HCT116 (cell line): ENCODE measurements around the gene CHST12. TPM values are rescaled to one million over a fixed set of nuclear protein-coding genes. Genes with fewer than 3 reads are reported as not detected.

Source experiments
- ATAC-seq: fragments of 200-7000 bp; cut with Tn5 transposase; 2 replicates; pipeline ENCODE4 v1.9.1; 2020; ENCODE audit warnings: mild to moderate bottlenecking, moderate library complexity
- BruUV-seq: library from RNA; stranded (reverse); fragments of 400-500 nt; replicated peaks from 2 replicates; lab custom pipeline; 2021; lab: Mats Ljungman, UMichigan
- CTCF ChIA-PET: fragments of 300-600 bp; sonication (Branson Sonifier 250); formaldehyde crosslinking; loops from one replicate; lab custom pipeline; 2021; ENCODE audit warnings: antibody characterized with exemption; lab: Charles Lee
- POLR2A ChIA-PET: fragments of 300-600, 350-600 bp; sonication (Branson Sonifier 250); formaldehyde crosslinking; loops from one replicate; lab custom pipeline; 2021; ENCODE audit warnings: antibody characterized with exemption; lab: Charles Lee
- RAD21 ChIA-PET, 2 experiments: fragments of 300-600 bp; sonication (Branson Sonifier 250); formaldehyde crosslinking; loops; one replicate each; lab custom pipeline; 2023; ENCODE audit warnings: low total read pairs in 2 of 2; ENCODE audit not compliant: uncharacterized antibody in 2 of 2, unreplicated experiment in 2 of 2, low non-redundant PET in 1 of 2; lab: Charles Lee
- DNase-seq: peaks from one replicate; pipeline ENCODE4 v3.0.0-alpha.2; 2010; ENCODE audit warnings: low read depth, low spot score
- H2AFZ ChIP-seq: fragments of 200-600 bp; shearing (Covaris generic), sonication (generic); 2 replicates; pipeline ENCODE4 v1.6.1; 2017; ENCODE audit warnings: low read depth, mixed run types, mixed read lengths, antibody characterized with exemption, low read length; ENCODE audit not compliant: poor library complexity, severe bottlenecking
- H3K27ac ChIP-seq: 2 replicates; pipeline ENCODE4 v1.5.1; 2012; ENCODE audit warnings: low read depth, low read length
- H3K27me3 ChIP-seq: fragments of 200-600 bp; sonication (generic); 2 replicates; pipeline ENCODE4 v1.6.1; 2016; ENCODE audit warnings: mixed run types, low read length, mixed read lengths; ENCODE audit not compliant: insufficient read depth
- H3K36me3 ChIP-seq, 2 experiments: fragments of 200-500 bp in 1 of 2; fragments of 200-600 bp in 1 of 2; sonication (Bioruptor generic) in 1 of 2; sonication (generic) in 1 of 2; 2 replicates each; pipeline versions ENCODE4 v1.5.1 to v1.6.1; 2014 to 2016; ENCODE audit warnings: low read length in 2 of 2, inconsistent platforms in 1 of 2, mixed read lengths in 1 of 2, mixed run types in 1 of 2; ENCODE audit not compliant: insufficient read depth in 2 of 2, control insufficient read depth in 1 of 2
- H3K4me1 ChIP-seq, 2 experiments: fragments of 200-600 bp in 1 of 2; sonication (generic) in 1 of 2; 2 replicates each; pipeline versions ENCODE4 v1.5.1 to v1.6.1; 2012 to 2017; ENCODE audit warnings: low read length in 2 of 2, inconsistent platforms in 1 of 2, mild to moderate bottlenecking in 1 of 2, mixed read lengths in 1 of 2, mixed run types in 1 of 2, moderate library complexity in 1 of 2; ENCODE audit not compliant: insufficient read depth in 2 of 2, control insufficient read depth in 1 of 2
- H3K4me2 ChIP-seq: fragments of 200-600 bp; sonication (generic); 2 replicates; pipeline ENCODE4 v1.6.1; 2017; ENCODE audit warnings: mixed run types, low read length, mixed read lengths
- H3K4me3 ChIP-seq, 2 experiments: fragments of 200-600 bp in 1 of 2; sonication (generic) in 1 of 2; replicated peaks in 1 of 2; 2 replicates each; pipeline ENCODE4 v1.5.1; 2011 to 2016; ENCODE audit warnings: low read length in 2 of 2, control low read depth in 1 of 2, low read depth in 1 of 2, mild to moderate bottlenecking in 1 of 2, mixed read lengths in 1 of 2, mixed run types in 1 of 2
- H3K79me2 ChIP-seq: fragments of 200-600 bp; sonication (generic); 2 replicates; pipeline ENCODE4 v1.6.1; 2017; ENCODE audit warnings: mild to moderate bottlenecking, mixed run types, low read length, moderate library complexity, mixed read lengths; ENCODE audit not compliant: insufficient read depth
- H3K9ac ChIP-seq: fragments of 200-600 bp; sonication (generic); 2 replicates; pipeline ENCODE4 v1.6.1; 2016; ENCODE audit warnings: low read length, mixed read lengths
- H3K9me2 ChIP-seq: fragments of 200-600 bp; sonication (generic), shearing (Covaris generic); 2 replicates; pipeline ENCODE4 v1.6.1; 2017; ENCODE audit warnings: mixed run types, mild to moderate bottlenecking, moderate library complexity; ENCODE audit not compliant: insufficient read depth
- H3K9me3 ChIP-seq, 2 experiments: fragments of 200-500 bp in 1 of 2; fragments of 200-600 bp in 1 of 2; sonication (Bioruptor generic) in 1 of 2; sonication (generic) in 1 of 2; 2 replicates each; pipeline ENCODE4 v1.6.1; 2014 to 2017; ENCODE audit warnings: low read length in 2 of 2, mixed read lengths in 2 of 2, inconsistent platforms in 1 of 2, low read depth in 1 of 2, mild to moderate bottlenecking in 1 of 2, mixed run types in 1 of 2, moderate library complexity in 1 of 2; ENCODE audit not compliant: control insufficient read depth in 1 of 2, insufficient read depth in 1 of 2
- H4K20me1 ChIP-seq: fragments of 200-600 bp; sonication (generic), shearing (Covaris generic); 2 replicates; pipeline ENCODE4 v1.6.1; 2017; ENCODE audit warnings: mixed run types, mild to moderate bottlenecking, moderate library complexity; ENCODE audit not compliant: insufficient read depth
- CBX3 ChIP-seq: IDR thresholded peaks from 2 replicates; pipeline ENCODE4 v1.6.1; 2012; ENCODE audit warnings: low read depth
- CEBPB ChIP-seq: IDR thresholded peaks from 2 replicates; pipeline ENCODE4 v1.6.1; 2012; ENCODE audit warnings: low read depth
- EGR1 ChIP-seq: IDR thresholded peaks from 2 replicates; pipeline ENCODE4 v1.6.1; 2012; ENCODE audit warnings: low read depth
- FOSL1 ChIP-seq: IDR thresholded peaks from 2 replicates; pipeline ENCODE4 v1.6.1; 2012; ENCODE audit warnings: low read depth
- POLR2A ChIP-seq: IDR thresholded peaks from 2 replicates; pipeline ENCODE4 v1.7.0; 2011; ENCODE audit warnings: borderline replicate concordance; ENCODE audit not compliant: insufficient read depth, insufficient read length; ENCODE audit errors: extremely low read depth
- RAD21 ChIP-seq: IDR thresholded peaks from 2 replicates; pipeline ENCODE4 v1.6.1; 2012; ENCODE audit warnings: low read depth, mild to moderate bottlenecking
- SIN3A ChIP-seq: IDR thresholded peaks from 2 replicates; pipeline ENCODE4 v1.6.1; 2012; ENCODE audit warnings: low read depth
- SP1 ChIP-seq: IDR thresholded peaks from 2 replicates; pipeline ENCODE4 v1.6.1; 2012; ENCODE audit warnings: low read depth
- SRF ChIP-seq: IDR thresholded peaks from 2 replicates; pipeline ENCODE4 v1.6.1; 2012; ENCODE audit warnings: low read depth
- ZFX ChIP-seq: fragments of 450-650 bp; IDR thresholded peaks from 2 replicates; pipeline ENCODE4 v1.6.1; 2017
- ZNF274 ChIP-seq: fragments of 200-500 bp; sonication (Bioruptor generic); IDR thresholded peaks from 2 replicates; pipeline ENCODE4 v1.6.1; 2014; ENCODE audit warnings: mild to moderate bottlenecking, low read depth, low read length, inconsistent platforms
- intact Hi-C: fragments of 100-400 bp; cut with micrococcal nuclease; formaldehyde crosslinking; loops from 2 replicates; pipeline ENCODE4 v1.10.0; 2022
- total RNA-seq: library from RNA; stranded (reverse); gene quantifications from one replicate; pipeline ENCODE4 v1.2.1, GENCODE V29; 2021; ENCODE audit not compliant: unreplicated experiment
- TF ChIP-seq, protein P1 (sequence below): IDR thresholded peaks from 2 replicates; pipeline ENCODE4 v1.6.1; 2012; ENCODE audit warnings: low read depth
- TF ChIP-seq, protein P2 (sequence below): IDR thresholded peaks from 2 replicates; pipeline ENCODE4 v1.6.1; 2011; ENCODE audit warnings: mild to moderate bottlenecking, low read length, moderate library complexity; ENCODE audit not compliant: insufficient replicate concordance; ENCODE audit errors: extremely low read depth
- TF ChIP-seq, protein P3 (sequence below): IDR thresholded peaks from 2 replicates; pipeline ENCODE4 v1.6.1; 2012

CHST12 gene
- total RNA-seq, 1 experiment from 2014 or later, result 14.2 TPM

DNA sequence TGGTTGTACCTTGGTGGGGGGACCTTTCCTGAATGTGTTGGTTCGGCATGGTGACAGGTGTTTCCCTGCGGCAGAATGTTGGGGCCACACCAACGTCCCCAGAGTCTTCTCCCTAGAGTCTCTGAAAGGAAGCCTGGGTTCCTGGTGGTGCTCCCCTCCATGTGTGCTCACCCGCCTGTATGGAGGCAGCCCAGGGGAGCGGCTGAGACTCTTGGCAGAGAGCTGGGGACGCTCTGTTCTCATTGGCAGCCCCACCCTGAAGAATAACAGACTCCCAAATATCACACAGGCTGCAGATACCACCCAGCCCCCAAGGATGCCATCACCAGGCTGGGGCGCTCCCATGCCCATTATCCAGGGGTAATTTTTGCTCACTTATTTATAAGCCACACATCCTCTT, 34.8 kb downstream of the CHST12 start:
- Histone ChIP-seq H3K4me3 (no peak overlapping the region), H3K9me3 (no peaks in the 10 kb centered on the region), H4K20me1 (no peaks in the 10 kb centered on the region), H3K9ac (no peak overlapping the region), H3K36me3 (no peaks in the 10 kb centered on the region), H3K4me1 (no peaks in the 10 kb centered on the region), H3K4me2 (no peak overlapping the region), H2AFZ (no peak overlapping the region), H3K79me2 (no peaks in the 10 kb centered on the region), H3K27ac (no peak overlapping the region), H3K27me3 (no peaks in the 10 kb centered on the region), H3K9me2 (no peaks in the 10 kb centered on the region)
- ChIA-PET RAD21 (no interaction called here), CTCF (no interaction called here), POLR2A (no interaction called here)
- no peak for TF ChIP-seq SRF
- TF ChIP-seq ZFX, result no peak
- no peak for TF ChIP-seq RAD21
- no peak for TF ChIP-seq FOSL1
- no peak for TF ChIP-seq ZNF274
- no peak for TF ChIP-seq CEBPB
- no peak for TF ChIP-seq POLR2A
- TF ChIP-seq EGR1, result no peak
- TF ChIP-seq CBX3, result no peak
- TF ChIP-seq, protein P1, sequence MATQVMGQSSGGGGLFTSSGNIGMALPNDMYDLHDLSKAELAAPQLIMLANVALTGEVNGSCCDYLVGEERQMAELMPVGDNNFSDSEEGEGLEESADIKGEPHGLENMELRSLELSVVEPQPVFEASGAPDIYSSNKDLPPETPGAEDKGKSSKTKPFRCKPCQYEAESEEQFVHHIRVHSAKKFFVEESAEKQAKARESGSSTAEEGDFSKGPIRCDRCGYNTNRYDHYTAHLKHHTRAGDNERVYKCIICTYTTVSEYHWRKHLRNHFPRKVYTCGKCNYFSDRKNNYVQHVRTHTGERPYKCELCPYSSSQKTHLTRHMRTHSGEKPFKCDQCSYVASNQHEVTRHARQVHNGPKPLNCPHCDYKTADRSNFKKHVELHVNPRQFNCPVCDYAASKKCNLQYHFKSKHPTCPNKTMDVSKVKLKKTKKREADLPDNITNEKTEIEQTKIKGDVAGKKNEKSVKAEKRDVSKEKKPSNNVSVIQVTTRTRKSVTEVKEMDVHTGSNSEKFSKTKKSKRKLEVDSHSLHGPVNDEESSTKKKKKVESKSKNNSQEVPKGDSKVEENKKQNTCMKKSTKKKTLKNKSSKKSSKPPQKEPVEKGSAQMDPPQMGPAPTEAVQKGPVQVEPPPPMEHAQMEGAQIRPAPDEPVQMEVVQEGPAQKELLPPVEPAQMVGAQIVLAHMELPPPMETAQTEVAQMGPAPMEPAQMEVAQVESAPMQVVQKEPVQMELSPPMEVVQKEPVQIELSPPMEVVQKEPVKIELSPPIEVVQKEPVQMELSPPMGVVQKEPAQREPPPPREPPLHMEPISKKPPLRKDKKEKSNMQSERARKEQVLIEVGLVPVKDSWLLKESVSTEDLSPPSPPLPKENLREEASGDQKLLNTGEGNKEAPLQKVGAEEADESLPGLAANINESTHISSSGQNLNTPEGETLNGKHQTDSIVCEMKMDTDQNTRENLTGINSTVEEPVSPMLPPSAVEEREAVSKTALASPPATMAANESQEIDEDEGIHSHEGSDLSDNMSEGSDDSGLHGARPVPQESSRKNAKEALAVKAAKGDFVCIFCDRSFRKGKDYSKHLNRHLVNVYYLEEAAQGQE, result no peak
- TF ChIP-seq SIN3A, result no peak
- TF ChIP-seq, protein P2, sequence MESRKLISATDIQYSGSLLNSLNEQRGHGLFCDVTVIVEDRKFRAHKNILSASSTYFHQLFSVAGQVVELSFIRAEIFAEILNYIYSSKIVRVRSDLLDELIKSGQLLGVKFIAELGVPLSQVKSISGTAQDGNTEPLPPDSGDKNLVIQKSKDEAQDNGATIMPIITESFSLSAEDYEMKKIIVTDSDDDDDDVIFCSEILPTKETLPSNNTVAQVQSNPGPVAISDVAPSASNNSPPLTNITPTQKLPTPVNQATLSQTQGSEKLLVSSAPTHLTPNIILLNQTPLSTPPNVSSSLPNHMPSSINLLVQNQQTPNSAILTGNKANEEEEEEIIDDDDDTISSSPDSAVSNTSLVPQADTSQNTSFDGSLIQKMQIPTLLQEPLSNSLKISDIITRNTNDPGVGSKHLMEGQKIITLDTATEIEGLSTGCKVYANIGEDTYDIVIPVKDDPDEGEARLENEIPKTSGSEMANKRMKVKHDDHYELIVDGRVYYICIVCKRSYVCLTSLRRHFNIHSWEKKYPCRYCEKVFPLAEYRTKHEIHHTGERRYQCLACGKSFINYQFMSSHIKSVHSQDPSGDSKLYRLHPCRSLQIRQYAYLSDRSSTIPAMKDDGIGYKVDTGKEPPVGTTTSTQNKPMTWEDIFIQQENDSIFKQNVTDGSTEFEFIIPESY, result no peak
- TF ChIP-seq, protein P3, sequence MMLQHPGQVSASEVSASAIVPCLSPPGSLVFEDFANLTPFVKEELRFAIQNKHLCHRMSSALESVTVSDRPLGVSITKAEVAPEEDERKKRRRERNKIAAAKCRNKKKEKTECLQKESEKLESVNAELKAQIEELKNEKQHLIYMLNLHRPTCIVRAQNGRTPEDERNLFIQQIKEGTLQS, result no peak
- TF ChIP-seq SP1, result no peak
- DNase-seq, result no peak
- no peak for ATAC-seq
- intact Hi-C loops, result no loop called here
- no TSS peak for BruUV-seq
